Inflammatory macrophage (primary cell): ENCODE measurements around the gene SPDEF.

ENCODE experiments used
- DNase-seq, 2 donors: peaks; one replicate each; pipeline ENCODE4 v3.0.0-alpha.2; 2020 to 2022

The SPDEF gene

DNA sequence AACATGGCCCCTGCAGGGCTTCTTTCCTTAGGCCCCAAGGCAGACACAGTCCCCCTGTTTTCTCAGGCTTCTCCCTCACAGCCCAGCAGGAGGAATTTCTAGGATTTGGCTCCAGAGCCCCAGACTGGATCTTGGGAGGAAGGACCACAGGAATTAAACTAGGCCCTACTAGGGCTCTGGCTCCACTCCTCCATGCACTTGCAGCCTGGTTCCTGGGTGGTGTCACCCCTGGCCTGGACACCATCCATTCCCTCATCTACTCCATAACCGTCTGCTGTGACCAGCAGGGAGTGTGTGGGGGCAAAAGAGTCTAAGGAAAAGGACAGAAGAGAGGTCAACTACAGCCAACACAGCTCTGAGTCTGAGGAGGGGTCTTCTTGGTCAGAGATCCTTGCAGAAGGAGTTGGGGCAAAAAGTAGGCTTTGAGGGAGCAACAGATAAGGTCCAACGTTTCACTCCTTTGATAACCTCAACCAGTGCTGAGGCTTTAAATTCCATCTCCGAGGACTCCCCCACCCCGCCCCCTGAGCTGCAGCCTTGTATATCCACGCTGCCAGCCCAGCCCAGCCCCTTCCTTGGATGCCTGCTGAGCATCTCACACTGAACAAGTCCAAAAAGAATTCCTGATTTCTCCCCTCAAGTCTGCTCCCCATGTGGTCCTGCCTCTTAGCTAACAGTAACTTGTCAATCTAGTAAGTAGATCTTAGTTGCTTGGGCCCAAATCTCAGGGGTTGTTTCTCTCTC, 27.9 kb upstream of the SPDEF start:
- no peak for DNase-seq

DNA sequence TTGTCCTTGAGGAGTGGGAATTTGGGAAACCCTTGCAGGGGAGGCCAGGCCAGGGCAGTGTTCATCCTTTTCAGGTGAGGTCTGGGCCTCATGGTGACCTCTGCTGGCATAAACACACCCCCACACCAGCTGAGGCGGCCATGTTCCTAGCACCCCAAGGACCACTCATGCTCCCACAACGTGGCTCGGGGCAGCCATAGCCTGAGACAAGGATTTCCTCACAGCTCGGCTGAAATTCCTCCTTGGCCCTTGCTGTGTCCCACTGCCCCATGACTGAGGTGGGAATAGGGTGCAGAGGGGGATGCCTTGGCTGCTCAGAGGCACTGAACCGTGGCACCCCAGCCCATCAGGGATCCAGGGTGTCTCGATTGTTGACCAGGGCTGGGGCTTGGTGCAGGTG, 27.3 kb upstream of the SPDEF start:
- DNase-seq: no peak

DNA sequence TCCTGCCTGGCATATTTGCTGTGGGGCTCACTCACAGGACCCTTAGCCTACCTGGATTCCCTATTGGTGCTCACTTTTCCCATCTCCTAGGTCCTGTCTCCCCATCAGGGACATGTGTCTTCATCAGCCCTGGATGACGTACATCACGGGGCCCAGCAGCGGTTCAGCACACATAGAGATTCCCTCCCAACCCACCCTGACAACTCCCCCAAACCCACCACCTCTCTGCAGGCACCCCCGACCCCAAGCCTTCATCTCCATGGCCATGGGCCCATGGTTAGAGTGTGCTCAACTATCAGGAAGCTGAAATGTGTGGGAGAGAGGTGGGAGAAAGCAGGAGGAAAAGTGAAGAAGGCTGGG, 25.4 kb upstream of the SPDEF start:
- no peak for DNase-seq

DNA sequence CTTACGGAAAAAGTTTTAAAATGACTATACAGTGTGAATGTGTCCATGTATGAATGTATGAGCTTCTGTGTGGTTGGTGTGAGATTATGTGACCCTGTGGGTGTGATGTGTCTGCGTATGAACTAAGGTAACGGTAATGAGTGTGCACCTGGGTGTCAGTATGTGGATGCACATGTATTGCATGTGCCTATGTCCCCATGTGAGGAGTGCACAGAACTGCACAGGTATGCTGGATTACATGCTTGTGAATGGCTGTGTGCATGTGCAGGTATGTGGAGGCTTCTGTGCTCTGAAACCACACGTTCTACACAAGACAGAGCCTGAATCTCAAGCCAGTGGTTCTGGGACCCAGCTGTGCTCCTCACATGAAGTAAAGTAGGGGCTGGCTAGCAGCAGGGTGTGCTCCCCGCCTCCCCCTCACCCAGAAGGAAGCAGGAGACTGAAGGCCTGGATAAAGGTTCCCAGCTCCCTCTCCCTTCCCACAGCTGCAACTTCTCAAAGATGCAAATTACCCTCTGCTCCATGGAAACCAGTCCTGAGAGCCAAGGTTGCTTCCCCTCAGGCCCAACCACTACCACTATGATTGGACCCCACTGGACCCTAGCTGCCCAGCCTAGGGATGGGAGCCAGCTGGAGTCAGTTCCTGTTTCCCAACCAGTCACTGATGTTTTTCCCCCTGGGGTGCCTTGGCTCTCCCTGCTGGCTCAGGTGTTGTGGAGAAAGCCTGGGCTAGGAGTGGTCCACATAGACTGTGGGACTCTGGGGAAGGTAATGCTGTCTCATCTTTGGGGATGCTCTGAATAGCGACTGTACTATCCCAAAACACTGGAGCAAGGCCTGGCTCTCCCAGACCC, 24.8 kb upstream of the SPDEF start:
- no peak for DNase-seq

DNA sequence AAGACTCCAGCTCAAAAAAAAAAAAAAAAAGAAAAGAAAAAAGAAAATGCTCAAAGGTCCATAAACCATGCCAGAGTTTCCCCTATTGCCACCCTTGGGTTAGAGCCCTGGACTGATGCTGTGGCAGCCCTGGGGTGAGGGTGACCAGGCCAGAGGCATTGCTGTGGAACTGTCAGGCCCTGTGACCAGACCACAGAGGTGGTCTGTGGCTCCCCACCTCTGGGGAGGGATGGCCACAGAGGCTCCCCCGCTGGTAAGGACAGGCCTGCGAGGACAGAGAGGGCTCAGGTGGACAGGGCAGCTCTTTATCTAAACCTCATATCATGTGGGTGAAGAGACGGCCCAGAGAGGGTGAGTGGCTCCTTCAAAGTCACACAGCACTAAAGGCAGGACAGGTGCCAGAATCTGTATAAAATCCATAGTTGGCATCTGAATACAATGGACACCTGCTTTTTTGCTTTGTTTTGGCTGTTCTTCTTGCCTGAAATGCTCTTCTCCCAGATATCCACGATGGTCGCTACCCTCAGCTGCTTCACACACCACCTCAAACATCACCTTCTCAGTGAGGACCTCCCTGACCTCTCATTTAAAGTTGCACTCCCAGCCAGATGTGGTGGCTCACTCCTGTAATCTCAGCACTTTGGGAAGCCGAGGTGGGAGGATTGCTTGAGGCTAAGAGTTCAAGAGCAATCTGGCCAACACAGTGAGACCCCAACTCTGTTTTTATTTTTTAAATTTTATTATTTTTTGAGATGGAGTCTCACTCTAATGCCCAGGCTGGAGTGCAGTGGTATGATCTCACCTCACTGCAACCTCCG, 22.5 kb upstream of the SPDEF start:
- DNase-seq: no peak

DNA sequence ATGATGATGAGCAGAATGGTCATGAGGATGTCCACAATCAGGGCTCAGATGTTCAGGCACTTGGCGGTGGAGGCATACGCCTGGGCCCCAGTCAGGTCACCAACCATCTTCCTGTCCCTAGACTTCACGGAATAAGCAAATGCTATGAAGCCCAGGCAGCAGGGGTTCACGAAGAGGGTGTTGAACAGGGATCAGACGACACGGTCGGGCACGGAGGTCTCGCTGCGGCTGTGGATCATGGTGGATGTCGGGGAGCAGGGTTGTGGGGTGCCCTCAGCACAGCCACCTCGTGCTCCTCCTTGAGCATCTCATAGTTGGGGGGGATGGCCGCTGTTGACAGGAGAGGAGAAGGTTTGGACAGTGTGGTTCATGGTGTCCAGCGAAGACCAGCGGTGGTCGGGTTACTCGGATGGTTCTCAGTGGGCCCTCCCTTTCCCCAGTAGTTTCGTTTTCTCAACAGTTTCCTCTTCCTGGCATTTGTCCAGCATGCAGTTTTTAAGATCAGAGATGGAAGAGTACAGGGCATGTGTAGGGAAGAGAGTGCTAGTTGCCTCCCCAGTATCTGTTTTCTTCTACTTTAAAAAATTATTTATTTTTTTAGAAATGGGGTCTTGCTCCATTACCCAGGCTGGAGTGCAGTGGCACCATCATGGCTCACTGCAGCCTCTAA, 20.3 kb upstream of the SPDEF start:
- DNase-seq: no peak

DNA sequence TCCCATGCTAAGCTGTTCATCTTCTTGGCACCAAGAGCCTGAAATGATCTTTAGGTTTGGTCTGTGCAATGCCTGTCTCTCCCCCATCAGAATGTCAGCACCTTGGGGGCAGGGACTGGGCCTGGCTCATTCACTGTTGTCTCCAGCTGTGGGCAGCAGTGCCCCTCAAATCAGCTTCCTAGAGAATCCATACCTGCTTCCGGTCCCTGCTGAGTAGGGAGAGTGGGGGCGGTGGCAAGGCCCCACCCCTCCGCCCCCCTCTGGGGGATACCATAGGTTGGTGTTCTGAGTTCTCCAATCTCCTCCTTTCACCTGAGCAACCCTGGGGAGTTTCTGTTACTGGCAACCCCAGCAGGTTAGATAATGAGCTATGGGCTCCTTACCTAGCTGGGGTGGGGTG, 19.2 kb upstream of the SPDEF start:
- DNase-seq: no peak

DNA sequence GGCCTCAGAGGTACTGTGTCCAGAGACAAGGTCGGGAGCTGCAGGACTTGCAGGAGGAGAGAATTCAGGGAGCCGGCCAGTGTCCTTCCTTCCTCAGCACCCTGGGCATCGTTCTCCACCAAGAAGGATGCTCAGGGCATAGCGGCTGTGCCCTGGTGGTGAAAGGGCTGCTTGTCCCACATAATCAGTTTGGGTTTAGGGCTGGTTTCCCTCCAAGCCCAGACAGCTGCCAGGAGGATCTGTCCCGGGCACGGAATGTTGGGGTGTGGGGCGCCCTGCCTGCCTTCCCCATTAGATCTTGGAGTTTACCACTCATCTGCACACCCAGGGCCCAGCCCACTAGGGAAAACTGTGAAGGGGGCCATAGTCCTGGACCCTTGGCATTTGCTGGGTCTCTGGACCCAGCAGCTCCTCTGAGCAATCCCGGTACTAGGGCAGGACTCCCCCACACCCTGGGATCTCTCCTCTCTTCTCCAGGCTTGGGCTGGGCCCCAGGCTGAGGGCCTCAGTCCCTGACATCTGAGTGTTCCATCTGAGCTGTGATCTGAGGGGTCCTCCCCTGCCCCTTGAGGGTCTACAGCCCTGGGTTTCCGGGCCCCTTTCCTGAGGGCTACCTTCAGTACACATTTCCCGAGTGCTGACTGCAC, 18.6 kb upstream of the SPDEF start:
- no peak for DNase-seq

DNA sequence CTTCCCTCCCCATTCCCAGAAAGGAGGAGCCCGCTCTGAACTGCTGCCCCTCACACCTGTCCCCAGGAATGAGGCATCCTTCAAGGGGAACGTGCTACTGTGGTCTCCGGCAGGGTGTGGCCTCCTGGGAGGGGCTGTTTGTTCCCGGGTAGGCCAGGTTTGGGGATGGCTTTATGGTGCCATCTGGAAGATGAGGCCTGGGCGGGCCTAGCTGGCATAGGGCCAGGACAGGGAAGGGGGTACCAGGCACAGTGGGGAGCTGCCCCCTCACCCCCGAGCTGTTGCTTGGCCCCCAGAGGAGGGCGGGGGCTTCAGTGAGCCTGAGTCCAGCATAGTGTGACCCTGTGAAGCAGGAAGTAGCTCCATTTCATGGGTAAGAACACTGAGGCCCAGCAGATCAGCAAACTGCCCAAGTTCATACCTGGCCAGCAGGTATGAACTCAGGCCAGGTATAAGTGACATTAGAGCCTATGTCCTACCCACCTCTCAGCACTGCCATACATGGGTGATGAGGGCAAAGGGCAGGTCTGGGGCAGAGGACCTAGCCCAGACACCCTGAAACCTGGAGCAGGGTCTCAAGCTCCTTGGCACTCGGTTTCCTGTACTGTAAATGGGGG, 17.5 kb upstream of the SPDEF start:
- DNase-seq: no peak

DNA sequence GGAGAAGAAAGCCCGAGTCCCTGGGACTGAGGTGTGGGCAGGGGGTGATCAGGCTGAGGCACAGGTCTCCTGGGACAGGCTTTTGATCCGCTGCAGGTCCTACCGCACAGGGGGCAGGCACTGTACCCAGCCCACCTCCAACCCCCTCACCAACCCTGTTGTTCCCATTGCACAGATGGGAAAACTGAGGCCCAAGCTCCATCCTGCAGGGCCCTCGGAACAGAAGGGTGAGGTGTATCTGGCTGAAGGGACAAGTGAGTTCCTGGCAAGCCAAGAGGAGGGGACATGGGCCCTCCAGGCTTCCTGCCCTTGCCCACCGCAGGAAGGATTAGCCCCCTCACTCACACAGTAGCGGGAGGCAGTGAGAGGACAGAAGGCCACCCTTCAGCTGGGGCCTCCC, 16.5 kb upstream of the SPDEF start:
- DNase-seq: no peak

DNA sequence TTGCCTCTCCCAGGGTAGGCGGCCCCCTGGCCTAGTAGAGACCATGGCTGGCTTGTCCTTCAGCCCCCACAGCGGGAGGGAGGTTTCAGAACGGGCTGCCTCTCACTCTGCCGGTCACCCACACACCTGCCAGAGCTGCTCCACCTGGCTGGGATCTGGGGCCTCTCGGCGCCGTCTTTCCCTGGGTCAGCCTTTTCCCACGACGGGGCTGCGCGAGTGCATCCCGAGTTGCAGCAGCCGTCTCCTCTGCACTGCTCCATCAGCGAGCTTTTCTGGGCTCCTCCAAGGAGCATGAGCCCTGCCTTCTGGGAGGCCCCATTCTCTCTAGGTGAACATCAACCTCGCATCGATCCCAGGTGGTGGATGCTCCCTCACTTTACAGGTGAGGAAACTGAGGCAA, 15.9 kb upstream of the SPDEF start:
- DNase-seq: no peak

DNA sequence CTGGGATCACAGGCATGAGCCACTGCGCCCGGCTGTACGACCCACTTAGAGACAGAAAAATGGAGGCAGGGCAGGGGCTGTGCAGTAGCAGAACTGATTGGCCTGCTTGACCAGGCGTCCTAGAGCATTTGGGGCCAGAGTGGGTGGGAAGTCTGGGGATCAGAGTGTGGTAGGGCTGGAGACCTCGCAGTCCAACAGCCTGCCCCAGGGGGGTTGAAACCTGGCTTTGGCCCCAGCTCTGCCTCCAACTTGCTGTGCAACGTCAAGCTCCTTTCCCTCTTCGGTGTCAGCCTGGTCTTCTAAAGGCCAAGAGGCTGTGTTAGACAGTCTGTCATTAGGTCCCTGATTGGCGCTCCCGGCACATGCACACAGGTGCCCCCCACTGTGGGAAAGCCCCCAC, 15.3 kb upstream of the SPDEF start:
- no peak for DNase-seq

DNA sequence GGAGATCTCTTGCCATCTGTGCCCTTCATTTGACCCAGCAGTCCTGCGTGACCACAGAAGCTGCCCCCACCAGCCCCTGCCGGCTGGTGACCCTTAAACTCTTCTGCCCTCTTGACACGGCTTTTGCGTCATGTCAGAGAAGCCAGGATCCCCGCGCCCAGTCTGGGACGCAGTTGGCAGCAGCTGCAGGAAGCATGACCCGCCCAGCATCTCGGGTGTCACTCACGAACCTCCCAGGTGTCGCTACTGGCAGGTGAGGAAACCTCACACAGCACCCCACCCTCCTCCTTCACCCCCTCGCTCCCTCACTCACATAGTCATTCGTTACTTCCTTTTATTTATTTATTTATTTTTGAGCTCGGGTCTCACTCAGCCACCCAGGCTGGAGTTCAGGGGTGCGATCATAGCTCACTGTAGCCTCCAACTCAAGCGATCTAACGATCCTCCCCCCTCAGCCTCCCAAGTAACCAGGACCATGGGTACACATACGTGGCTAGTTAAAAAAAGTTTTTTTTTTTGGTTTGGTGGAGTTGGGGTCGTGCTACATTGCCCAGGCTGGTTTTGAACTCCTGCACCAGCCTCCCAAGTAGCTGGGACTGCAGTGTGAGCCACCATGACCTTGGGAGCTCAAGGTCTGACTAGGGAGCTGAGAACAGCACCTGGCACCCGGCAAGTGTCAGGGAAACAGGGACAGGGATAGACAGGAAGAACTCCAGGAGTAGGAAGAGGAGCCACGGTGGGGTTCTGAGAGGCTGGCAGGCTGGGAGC, 14.1 kb upstream of the SPDEF start:
- DNase-seq: no peak

DNA sequence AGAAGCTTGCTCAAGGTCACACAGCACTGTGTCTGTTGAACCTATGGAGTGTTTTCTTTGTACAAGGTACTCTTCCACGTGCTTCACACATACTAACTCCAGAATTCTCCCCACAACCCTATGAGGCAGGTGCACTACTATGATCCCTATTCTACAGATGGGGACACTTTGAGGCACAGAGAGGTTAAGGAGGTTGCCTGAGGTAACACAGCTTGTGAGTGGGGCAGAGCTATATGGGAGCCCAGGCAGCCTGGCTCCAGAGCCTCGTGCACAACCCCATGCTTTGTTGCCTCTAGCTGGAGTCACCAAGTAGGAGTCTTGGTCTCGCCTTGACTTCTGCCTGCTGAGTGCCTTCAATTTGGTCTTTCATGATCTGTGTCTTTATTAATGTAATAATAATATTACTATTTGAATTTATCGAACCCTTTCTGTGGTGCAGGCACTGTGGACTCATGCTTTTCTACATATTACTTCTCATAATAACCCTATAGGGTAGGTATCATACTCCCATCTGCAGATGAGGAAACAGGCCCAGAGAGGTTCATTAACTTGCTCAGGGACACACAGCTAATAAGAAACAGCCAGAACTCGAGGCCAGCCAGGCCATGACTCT, 13.3 kb upstream of the SPDEF start:
- DNase-seq: no peak

DNA sequence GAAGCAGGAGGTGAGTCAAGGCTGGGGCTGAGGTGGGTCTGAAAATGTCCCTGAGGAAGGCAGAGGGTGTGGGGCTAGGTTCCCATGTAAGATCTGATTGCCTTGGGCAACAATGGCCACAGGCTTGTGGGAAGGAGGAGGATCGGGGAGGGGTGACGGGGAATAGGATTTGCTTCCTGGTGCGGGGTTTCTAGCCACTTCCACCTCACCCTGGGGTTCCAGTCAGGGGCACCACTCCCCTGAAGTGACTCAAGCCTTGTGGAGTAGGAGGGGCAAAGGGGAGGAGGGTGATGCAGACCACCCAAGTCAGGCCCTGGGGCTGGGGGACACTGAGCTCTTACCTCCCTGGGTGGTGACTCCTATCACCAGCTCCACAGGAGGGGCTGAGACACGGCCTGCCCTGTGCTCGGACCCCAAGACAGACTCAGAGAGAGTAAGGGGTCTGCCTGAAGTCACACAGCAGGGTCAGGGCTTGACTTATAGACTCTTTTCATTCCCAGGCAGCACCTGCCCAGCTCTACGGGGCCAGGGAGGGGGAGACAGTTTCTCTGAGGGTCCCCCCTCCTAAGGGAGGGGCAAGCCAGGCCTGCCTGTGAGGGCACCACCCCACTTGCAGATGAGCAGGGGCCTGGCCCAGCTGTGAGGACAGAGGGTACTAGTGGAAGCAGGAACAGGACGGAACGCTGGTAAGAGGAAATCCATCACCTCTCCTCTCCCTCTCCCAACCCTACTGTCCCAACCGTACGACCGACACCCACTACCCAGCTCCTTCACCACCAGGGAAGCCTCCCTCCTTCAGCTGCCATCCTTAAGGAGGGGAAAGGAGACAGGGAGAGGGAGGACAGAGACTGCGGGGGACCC, 12.4 kb upstream of the SPDEF start:
- no peak for DNase-seq

DNA sequence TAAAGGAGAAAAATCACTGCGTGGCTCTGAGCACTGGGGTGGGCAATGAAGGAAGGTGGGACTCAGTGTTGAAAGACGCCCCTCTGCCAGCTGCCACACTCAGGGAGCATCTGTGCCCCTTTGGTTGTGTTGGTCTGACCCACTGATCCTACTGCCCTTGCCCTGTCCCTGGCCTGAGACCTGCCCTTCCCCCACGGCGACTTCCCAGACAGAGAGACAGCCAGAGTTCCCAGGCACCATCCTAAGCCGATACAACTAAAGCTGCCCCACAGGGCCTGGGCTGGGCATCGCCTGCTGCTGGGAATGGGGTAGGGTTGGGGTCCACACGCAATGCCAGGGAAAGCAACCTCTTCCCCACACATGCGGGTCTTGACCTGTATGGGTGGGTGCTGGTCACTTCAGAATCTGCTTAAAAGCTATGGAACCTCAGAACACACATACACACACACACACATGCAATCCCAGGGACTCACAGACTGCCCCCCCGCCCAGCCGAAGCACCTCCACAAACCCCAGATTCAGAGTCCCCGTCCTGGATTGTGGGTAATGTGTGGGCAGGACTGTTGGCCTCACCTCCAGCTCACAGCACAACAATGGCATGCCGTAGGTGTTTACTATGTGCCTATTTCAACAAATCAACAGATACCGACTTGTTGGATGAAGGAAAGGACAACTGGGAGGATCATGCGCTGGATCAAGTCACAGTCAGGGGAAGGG, 10.9 kb upstream of the SPDEF start:
- no peak for DNase-seq

DNA sequence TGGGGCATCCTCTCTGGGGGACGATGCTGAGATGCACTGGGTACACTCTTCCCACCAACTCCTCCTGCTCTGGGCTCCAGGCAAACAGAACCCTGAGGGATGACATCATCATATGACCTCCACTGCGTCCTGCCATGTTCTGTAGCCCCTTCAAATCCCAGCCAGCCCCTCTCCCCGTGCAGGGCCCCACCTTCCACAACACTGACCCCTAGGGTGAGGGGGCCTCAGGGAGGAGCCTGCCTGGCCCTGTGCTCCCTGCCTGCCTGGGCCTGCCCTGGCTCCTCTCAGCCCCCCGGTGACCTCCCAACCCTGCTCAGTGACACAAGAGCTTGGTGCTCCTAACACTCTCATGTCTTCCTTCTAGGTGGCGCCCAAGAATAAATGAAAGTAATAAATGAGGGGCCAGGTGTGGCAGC, 9.6 kb upstream of the SPDEF start:
- DNase-seq: no peak

DNA sequence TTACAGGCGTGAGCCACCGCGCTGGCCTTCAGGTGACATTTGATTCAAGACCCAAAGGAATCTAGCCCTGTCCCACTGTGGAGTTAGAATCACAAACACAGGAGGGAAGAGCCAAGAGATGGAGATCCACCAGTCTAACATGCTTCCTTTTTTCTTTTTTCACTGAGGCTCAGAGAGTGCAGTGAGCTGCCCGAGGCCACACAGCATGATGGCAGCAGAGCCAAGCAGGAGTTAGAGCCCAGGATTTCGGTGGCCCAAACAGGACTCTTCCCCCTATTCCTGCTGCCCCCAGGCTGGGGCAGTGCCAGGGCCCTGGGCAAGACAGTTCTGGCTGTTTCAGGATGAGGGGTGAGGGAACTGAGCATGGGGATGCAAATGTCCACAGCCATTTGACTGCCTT, 8.1 kb upstream of the SPDEF start:
- no peak for DNase-seq

DNA sequence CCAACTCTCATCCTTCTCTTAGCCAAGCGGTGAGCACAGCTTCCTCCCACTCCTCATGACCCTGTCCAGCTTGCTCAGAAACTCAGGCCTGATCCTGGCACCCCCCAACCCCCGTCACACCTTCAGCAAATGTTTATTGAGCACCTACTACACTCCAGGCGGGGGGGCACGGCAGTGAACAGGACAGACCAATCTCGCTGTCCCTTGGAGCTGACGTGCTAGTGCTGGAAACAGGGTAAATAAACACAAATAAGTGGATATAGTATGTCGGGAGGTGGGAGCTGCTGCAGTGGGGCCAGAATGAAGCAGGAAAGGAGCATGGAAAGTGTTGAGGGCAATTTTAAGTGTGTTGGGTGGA, 7.4 kb upstream of the SPDEF start:
- DNase-seq: no peak
